COLO668 (cell line): ENCODE data around the gene ZCRB1.
"Not testable (repeated sequence)": the region's sequence is repeated elsewhere in the genome, so short reads cannot be mapped to it uniquely, and the experiment has no call there.

Experiments
- DNase-seq: peaks from one replicate; lab custom pipeline; 2025; ENCODE audit not compliant: unreplicated experiment; lab: John Stamatoyannopoulos, UW

The ZCRB1 gene

GRCh38 chr12:42330097-42330496, 4.2 kb upstream of the ZCRB1 start:
- not testable (repeated sequence) for DNase-seq

GRCh38 chr12:42327227-42327590, 1.3 kb upstream of the ZCRB1 start:
- no peak for DNase-seq

- DNase-seq: peak; percentile 11
Measured at GRCh38 chr12:42326541-42327226, 790 bp upstream of the ZCRB1 start.

GRCh38 chr12:42325326-42325652, 605 bp downstream of the ZCRB1 start:
- DNase-seq: no peak

DNA sequence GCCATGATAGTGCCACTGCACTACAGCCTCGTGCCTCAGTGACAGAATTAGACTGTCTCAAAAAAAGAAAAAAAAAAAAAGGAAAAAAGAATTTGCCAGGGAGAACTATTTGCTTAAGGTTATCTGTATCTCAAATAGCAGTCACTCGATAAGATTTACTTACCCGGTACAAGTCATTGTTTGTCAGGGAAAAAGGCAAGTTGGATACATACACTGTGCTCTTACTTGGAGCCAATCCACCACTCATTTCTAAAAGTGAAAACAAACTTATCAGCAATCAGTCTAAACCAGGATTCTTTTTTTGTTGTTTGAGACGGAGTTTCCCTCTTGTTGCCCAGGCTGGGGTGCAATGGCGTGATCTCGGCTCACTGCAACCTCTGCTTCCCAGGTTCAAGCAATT, 2.0 kb downstream of the ZCRB1 start:
- no peak for DNase-seq

DNA sequence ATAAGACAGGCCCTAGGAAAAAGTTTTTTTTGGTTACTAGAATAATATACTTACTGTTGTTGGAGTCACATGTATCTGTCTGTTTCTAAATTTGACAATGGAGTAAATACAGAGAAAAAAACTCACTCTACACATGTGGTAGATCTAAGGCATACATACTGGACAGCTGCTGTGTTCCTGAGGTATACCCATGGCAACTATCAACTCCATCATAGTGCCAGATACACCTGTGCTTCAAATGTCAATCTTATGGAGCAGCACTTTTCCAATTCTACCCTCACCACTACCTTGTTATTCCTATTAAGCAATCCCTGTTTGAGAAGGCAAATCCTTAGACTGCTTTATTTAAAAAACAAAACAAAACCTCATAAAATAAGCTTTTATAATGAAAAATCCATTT, 3.3 kb downstream of the ZCRB1 start:
- DNase-seq: no peak

DNA sequence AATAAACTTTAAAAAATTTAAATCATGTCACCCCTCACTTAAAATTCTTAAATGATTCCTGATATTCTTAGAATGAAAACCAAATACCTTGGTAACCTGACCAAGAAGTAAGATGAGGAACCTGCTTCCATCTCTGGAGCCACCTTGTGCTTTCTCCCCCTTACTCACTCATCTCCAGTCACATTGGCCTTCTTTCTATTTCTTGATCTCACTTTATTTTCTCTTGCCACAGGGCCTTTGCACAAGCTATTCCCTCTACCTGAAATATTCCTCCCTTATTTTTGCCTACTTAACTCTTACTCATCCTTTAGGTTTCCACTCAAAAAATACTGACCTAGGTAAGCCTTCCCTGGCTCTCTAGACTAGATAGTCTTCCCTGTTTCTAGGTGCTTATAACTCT, 5.1 kb downstream of the ZCRB1 start:
- DNase-seq: no peak

DNA sequence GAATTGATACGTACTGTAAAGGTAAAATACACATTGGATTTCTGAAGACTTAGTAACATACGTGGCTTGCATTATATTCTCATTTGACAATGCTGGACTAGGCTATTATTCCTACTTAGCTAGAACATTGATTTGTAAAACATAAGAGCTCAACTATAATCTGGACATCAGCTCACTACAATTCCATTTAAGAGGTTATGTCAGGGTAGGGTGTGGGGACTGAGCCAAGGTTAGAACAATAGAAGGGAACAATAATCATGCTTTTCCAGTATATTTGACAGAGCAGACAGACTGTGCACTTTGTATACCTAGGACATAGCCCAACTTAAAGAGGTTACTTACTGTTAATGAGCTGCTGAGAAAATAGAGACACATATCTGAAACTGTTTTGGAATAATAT, 10.8 kb downstream of the ZCRB1 start:
- no peak for DNase-seq

DNA sequence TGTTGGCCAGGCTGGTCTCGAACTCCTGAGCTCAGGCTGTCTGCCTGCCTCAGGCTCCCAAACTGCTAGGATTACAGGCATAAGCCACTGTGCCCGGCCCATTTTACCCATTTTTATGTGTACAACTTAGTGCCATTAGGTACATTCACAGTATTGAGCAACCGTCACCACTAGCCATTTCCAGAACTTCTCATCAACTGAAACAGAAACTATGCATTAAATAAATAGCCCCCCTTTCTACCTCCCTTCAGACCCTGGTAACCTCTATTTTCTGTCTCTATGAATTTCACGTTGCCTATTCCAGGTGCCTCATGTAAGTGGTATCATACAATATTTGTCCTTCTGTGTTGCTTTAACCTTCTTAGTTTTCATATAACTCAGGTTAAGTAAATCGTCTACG, 15.9 kb downstream of the ZCRB1 start:
- no peak for DNase-seq

DNA sequence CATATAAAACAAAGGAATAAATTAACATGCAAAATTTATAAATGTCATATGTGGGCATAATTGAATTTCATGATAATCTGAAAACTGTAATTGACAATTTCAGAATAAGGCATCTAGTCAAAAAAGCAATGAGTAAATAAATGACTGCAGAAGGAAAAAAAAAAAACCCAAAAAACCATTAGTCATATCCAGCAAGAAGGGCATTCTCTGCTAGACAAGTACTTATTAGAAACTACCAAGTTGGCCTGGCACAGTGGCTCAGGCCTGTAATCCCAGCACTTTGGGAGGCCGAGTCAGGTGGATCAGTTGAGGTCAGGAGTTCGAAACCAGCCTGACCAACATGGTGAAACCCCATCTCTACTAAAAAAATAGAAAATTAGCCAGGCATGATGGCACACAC, 17.5 kb downstream of the ZCRB1 start:
- DNase-seq: no peak

DNA sequence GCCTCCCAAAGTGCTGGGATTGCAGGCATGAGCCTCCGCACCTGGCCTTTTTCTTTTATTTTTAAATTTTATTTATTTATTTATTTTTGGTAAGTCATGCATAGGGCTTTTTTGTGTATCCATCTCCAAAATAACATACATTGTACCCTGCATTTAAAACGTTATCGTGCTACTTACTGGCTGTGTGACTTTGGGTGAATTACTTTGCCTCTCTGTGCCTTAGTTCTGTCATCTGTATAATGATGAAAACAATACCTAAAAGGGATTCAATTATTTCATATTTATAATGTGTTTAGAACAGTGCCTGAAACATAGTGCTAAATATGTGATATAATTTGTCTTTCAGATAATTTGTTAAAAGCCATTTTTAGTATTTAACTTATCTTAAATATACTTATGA, 19.6 kb downstream of the ZCRB1 start:
- no peak for DNase-seq

- no peak for DNase-seq
Measured at GRCh38 chr12:42299392-42300308, 26.2 kb downstream of the ZCRB1 start.

GRCh38 chr12:42298887-42299286, 27.0 kb downstream of the ZCRB1 start:
- no peak for DNase-seq

DNA sequence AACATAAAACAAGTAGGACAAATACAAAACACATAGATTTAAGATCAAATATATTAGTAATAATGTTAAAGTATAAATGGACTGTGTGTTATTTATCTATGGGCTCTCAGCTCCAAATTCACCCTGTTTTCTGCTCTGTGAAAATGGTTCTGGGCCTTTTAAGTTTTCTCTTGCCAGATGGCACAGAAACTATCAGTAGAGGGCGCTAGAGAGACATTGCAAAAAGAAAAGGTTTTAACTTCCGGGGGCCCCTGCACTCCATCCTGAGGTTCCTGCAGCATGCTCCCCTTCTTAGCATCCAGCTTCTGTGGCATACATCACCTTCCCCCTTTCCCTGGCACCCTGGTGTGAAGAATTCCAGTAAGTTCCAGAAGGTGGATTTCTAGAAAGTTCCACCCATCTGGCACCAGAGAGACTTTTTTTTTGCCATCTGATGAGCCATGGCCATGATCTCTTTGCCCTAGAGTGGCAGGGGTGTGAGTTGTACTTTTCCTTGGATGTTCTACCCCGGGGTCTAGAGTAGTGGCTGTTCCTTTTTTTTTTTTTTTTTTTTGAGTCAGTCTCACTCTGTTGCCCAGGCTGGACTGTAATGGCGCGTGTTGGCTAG, 29.3 kb downstream of the ZCRB1 start:
- peak; percentile 5 for DNase-seq

DNA sequence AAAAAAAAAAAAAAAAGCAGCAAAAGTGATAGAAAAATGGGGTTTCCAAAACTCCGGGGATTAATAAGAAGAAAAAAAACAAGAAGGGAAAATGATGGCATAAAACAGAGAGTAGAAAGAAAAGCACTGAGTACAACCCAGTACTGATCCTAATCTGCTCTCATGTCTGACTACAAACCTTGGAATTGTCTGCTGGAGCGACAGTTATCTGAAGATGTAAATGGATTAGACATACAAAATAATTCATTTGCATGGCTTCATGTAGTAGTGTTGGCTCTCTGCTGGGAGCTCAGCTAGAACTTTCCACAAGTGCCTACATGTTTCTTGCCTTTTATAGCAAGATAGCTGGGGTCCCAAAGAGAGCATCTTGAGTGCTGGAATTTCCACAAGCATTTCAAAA, 34.2 kb downstream of the ZCRB1 start:
- no peak for DNase-seq

DNA sequence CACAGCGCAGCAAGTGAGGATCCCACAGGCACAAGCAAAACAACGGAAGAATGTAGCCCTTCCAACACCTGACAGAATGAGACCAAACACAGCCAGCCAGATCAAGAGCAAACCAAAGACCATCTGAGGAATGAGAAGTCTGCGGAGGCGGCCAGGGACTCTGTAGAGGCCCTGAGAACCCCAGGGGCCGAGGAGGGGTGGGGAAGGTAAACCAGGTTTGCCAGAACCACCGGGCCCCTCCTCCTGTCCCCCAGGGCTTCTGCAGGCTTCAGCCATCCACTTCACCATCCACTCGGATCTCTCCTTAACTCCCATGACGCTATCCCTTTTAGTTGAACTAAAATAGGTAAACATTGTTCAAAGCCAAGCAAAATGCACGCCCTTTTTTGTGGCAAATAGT, 37.4 kb downstream of the ZCRB1 start:
- no peak for DNase-seq

DNA sequence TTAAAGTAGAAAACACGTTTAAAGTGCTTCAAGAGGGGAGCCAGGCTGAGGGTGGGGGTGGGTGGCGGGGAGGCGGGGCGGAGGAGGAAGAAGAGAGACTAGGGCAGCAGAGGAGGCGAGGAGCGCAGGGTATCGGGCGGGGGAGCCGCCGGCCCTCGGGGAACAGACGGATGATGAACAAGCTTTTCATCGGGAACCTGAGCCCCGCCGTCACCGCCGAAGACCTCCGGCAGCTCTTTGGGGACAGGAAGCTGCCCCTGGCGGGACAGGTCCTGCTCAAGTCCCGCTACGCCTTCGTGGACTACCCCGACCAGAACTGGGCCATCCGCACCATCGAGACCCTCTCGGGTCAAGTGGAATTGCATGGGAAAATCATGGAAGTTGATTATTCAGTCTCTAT, 39.2 kb downstream of the ZCRB1 start:
- no peak for DNase-seq

DNA sequence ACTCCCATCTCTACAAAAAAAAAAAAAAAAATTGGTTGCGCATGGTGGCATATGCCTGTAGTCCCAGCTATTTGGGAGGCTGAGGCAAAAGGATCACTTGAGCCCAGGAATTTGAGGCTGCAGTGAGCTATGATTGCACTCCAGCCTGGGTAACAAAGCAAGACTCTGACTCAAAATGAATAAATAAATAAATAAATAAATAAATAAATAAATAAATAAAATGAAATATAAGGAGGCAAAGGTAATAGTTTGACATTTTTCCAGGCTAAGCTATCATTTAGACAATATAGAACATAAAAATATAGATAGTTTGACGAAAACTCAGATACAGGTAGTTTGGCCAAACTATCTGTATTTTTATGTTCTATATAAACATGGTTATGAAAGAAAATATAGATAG, 40.5 kb downstream of the ZCRB1 start:
- DNase-seq: no peak

GRCh38 chr12:42284876-42285275, 41.0 kb downstream of the ZCRB1 start:
- DNase-seq: no peak

GRCh38 chr12:42284157-42284556, 41.7 kb downstream of the ZCRB1 start:
- DNase-seq: no peak

- DNase-seq: no peak
Measured at GRCh38 chr12:42283739-42284138, 42.2 kb downstream of the ZCRB1 start.

DNA sequence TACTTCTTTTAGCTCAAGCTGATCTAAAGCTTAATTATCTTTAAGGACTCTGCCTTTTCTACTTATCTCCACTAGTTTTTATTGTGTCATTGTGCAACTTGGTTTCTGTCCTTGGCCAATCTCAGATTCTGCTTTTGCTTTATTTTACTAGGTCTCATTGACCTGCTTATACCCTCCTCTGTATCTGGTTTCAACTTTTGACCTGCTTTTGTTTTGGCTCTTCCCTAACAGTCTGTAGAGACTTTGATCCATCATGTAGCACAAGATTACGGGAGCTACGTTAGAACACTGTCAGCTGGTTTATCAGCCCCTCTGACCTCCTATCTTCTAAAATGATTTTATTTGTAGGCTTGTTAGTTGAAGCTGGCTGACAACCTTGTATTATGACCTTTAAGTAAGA, 43.6 kb downstream of the ZCRB1 start:
- no peak for DNase-seq
